HG03103 (cell line): Measurements from ENCODE around the gene TMEM61.
"Not testable (repeated sequence)": the region's sequence is repeated elsewhere in the genome, so short reads cannot be mapped to it uniquely, and the experiment has no call there.

Experiments
- ATAC-seq: cut with Tn5 transposase; IDR thresholded peaks from one replicate; pipeline ENCODE4 v1.9.1; 2021; ENCODE audit warnings: low read depth; ENCODE audit not compliant: unreplicated experiment

TMEM61 gene

GRCh38 chr1:54959241-54959640 lies 21.2 kb upstream of the TMEM61 start:
- no peak for ATAC-seq

GRCh38 chr1:54962612-54963395 lies 17.6 kb upstream of the TMEM61 start:
- ATAC-seq = no peak

- ATAC-seq = not testable (repeated sequence)
These were observed 16.6 kb upstream of the TMEM61 start for GRCh38 chr1:54963829-54964228.

GRCh38 chr1:54965624-54966340 lies 14.6 kb upstream of the TMEM61 start:
- peak; percentile 92 for ATAC-seq

DNA sequence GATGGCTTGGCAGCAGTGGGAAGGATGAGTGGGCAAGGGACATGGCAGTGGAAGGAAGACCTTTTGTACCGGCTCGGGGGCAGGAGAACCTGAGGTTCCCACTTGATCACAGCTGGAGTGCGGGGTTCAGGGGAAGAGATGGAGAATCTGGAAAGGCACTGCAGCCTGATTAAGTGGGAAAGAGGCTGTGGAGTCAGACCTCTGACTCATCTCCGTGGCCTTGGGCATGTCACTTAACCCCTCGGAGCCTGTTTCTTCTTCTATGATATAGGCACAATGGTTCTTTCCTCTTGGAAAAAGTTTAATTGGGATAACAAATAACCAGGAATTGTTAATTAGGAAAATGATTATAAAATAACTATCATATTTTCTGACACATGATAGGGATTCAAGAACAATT lies 13.1 kb upstream of the TMEM61 start:
- ATAC-seq = no peak

GRCh38 chr1:54968551-54968950 lies 11.9 kb upstream of the TMEM61 start:
- no peak for ATAC-seq

- ATAC-seq = no peak
These were observed 10.5 kb upstream of the TMEM61 start for GRCh38 chr1:54969879-54970278.

DNA sequence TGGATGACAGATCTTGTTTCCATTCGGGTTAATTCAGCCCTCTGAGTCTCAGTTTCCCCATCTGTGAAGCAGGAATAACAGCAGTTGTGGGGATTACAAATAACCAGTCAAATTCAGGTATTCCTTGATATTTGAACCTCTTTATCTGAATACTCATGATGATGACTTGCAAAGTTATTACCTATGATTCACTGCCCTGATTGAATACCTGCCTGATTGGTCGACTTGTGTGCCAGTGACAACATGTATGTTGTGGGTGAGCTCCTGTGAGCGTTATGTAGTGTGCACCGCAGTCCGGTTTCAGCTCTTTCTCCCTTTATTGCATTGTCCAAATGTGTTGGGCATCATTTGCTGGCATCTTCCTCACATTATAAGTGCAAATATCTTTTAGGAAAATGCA lies 9.5 kb upstream of the TMEM61 start:
- ATAC-seq = no peak

GRCh38 chr1:54971317-54971791 lies 9.1 kb upstream of the TMEM61 start:
- peak; percentile 89 for ATAC-seq

- no peak for ATAC-seq
These were observed 8.0 kb upstream of the TMEM61 start for GRCh38 chr1:54972436-54972835.

GRCh38 chr1:54973205-54973921 lies 7.1 kb upstream of the TMEM61 start:
- ATAC-seq = no peak

GRCh38 chr1:54975356-54976108 lies 4.9 kb upstream of the TMEM61 start:
- ATAC-seq = no peak

- ATAC-seq = no peak
These were observed 3.7 kb upstream of the TMEM61 start for GRCh38 chr1:54976747-54977146.

DNA sequence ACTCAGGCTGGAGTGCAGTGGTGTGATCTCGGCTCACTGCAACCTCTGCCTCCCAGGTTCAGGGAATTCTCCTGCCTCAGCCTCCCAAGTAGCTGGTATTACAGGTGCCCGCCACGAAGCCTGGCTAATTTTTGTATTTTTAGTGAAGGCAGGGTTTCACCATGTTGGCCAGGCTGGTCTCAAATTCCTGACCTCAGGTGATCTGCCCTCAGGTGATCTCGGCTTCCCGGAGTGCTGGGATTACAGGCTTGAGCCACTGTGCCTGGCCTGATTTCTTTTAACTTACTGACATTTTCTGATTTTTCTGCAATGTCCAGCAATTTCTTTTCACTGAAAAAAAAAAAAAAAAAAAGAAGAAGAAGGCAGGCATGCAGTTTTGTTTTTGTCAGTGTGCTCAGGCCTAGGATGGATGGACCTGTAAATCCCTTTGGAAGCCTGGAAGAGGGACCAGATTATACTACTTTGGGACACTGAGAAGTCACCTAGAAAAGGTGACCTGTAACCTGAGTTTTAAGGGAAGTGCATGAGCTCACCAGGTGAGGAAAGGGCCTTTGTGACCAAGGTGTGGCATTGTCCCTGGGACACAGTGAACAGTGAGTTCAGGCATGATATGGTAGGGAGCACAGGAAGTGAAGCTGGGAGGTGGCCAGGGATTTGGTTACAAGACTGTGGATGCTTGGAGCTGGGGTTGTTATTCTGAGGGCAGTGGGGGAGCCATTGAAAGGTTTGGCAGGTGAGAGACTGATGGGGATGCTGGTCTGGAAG lies 2.7 kb upstream of the TMEM61 start:
- no peak for ATAC-seq

GRCh38 chr1:54978528-54979326 lies 1.7 kb upstream of the TMEM61 start:
- no peak for ATAC-seq

DNA sequence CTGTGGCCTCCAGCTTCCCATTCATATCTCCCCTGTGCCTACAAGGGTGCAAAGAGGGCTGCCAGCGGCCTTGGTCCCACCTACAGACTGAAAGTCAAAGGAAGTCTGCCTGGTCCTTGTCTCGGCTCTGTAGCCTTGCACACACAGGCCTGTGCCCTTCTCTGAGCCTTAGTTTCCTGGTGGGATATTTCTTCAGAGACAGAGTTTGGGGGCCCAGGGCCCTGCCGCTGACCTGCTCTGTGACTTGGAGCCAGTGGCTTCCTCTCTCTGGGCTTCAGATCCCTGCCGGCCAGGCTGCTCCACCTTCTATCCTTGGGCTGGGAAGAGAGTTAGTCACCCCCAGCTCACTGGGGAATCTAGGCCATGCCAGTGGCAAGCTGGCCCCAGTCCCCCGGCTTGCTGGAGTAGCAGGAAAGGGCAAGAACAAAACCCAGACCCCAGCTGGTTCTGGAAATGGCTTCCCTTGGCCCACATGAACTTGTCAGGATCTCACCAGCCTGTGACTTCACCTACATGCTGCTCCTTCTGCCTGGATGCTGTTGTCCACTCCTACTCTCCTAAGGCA lies 1.0 kb upstream of the TMEM61 start:
- ATAC-seq = no peak

DNA sequence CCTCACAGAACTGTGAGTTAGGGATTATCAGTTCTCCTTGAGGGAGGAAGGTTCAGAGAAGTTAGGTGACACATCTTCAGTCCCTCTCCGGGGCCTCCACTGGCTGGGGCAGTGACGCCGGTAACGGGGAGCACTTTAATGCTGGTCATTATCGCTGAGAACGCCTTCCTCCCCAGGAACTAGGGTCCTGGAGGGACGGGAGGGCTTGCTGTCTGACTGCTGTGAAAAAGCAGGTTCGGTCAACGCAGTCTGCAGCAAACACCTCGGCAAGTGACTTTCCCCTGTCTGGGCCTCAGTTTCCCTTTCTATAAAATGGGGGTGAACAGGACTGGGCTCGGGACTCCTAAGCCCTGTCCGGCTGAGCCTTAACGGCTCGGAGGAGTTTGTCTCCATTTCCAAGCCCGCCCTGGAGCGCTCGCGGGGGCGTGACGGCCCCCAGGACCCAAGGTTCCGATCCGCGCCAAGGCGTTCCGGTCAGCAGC lies 341 bp upstream of the TMEM61 start:
- ATAC-seq = no peak

- no peak for ATAC-seq
These were observed 1.0 kb downstream of the TMEM61 start for GRCh38 chr1:54981466-54981865.

DNA sequence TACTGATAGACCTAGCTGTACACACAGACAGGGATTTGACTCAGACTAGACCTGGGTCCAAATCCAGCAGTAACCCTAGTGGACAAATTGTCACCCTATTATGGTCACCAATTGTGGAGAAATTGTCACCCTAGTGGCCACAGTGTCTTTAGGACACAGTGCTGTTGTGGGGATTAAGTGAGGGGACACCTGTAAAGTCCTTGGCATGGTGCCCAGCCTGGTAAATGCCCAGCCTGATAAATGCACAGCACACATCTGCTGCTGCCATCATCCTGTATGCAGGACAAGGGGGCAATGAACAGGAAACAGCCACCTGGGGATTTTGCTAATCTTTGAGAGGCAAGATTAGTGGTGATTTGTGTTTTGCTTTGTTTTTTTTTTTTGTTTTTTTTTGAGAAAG lies 2.3 kb downstream of the TMEM61 start:
- no peak for ATAC-seq
